ENCODE measurements around the gene IVNS1ABP. TPM values are rescaled to one million over a fixed set of nuclear protein-coding genes. Genes with fewer than 3 reads are reported as not detected.

Gene IVNS1ABP
- total and polyA plus RNA-seq, 8 donors, result 22.9 to 53.9 (median 35.2) TPM

DNA sequence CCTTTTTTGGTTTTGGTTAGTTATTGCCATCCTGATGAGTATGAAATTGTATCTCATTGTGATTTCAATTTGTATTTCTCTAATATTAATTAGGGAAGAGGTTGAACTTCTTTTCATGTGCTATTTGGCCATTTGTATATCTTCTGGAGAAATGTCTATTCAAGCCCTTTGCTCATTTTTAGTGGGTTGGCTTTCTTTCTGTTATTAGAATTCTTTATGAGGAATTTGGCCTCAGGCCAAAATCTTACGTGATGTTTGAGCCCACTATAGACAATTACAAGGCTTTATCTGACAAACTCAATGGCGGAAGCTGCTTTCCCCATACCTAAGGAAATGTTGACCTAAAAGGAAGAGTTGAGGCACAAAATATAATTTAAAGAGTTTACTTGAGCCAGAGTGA, 32.9 kb downstream of the IVNS1ABP start:
- intact Hi-C loops (cut with DNase I), result no loop called here
- no peak overlapping the region for H3K4me3 ChIP-seq
- H3K36me3 ChIP-seq, result peaks cover 0 to 6% (median 0%) of the 10 kb centered on the region in 3 donors
- no peaks in the 10 kb centered on the region for H3K27me3 ChIP-seq
- FAIRE-seq, result no peak
- H3K27ac ChIP-seq, result no peak overlapping the region
- H3K9me3 ChIP-seq, result no peaks in the 10 kb centered on the region
- whole genome bisulfite sequencing, 2 donors, result 87 to 88% methylated on average over 2 of the region's 2 CpGs
- TF ChIP-seq, protein P1, sequence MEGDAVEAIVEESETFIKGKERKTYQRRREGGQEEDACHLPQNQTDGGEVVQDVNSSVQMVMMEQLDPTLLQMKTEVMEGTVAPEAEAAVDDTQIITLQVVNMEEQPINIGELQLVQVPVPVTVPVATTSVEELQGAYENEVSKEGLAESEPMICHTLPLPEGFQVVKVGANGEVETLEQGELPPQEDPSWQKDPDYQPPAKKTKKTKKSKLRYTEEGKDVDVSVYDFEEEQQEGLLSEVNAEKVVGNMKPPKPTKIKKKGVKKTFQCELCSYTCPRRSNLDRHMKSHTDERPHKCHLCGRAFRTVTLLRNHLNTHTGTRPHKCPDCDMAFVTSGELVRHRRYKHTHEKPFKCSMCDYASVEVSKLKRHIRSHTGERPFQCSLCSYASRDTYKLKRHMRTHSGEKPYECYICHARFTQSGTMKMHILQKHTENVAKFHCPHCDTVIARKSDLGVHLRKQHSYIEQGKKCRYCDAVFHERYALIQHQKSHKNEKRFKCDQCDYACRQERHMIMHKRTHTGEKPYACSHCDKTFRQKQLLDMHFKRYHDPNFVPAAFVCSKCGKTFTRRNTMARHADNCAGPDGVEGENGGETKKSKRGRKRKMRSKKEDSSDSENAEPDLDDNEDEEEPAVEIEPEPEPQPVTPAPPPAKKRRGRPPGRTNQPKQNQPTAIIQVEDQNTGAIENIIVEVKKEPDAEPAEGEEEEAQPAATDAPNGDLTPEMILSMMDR (IDR thresholded peaks at IDR 0.05), result no peak
- no peak for ATAC-seq
- no peak for DNase-seq
- H3K4me1 ChIP-seq, result no peaks in the 10 kb centered on the region

DNA sequence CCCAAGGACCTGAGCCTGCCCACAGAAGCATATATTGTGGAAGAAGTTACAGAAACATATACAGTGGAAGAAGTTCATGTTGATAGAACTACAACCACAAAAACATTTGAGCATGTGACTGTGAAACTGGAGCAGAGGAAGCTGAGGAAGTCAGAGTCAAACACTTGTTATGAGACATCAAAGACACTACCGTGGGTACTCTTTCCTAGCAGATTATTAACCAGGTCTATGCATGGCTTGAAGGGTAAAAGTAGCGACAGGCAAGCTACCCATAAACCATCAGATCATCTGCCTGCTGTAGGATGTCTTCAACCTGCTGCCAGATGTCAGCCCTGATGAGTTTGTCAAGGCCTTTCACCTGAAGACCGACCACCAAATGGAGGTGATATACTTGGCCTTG, 35.8 kb downstream of the IVNS1ABP start:
- Histone ChIP-seq H3K4me1 (no peaks in the 10 kb centered on the region), H3K36me3 (peaks cover 0 to 6% (median 0%) of the 10 kb centered on the region in 3 donors), H3K27me3 (no peaks in the 10 kb centered on the region), H3K27ac (no peak overlapping the region), H3K9me3 (no peaks in the 10 kb centered on the region), H3K4me3 (no peak overlapping the region)
- intact Hi-C loops (cut with DNase I), result no loop called here
- FAIRE-seq (no peak), DNase-seq (no peak), ATAC-seq (no peak)
- 64 to 70% methylated on average over 3 of the region's 3 CpGs for WGBS, 2 donors
- TF ChIP-seq, protein P1 (IDR thresholded peaks at IDR 0.05), result no peak

DNA sequence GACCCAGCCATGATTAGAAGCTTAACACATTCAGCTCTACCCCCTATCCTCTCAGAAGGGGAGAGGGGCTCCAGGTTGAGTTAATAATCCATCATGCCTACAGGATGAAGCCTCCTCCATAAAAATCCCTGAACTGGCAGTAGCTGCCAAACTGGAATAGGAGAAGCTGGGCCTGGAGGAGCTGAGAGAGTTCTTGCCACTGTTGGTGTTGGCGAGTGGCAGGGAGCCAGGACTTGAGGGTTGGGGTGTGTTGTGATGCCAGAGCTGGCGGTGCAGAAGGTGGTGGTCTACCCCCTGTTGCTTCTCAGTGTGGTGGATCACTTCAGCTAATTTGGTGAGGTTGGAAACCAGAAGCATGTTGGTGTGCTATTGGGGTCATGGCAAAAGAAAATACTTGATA, 36.5 kb downstream of the IVNS1ABP start:
- H3K27ac ChIP-seq, result no peak overlapping the region
- H3K27me3 ChIP-seq, result no peaks in the 10 kb centered on the region
- H3K4me3 ChIP-seq, result no peak overlapping the region
- DNase-seq (peak in 1 of 6 donors; percentile 19), ATAC-seq (no peak), FAIRE-seq (no peak)
- no peaks in the 10 kb centered on the region for H3K4me1 ChIP-seq
- 97 to 98% methylated on average over 2 of the region's 2 CpGs for WGBS, 2 donors
- H3K36me3 ChIP-seq, result peaks cover 0 to 6% (median 0%) of the 10 kb centered on the region in 3 donors
- intact Hi-C loops (cut with DNase I), result no loop called here
- H3K9me3 ChIP-seq, result no peaks in the 10 kb centered on the region
- TF ChIP-seq, protein P1 (IDR thresholded peaks at IDR 0.05), result no peak

DNA sequence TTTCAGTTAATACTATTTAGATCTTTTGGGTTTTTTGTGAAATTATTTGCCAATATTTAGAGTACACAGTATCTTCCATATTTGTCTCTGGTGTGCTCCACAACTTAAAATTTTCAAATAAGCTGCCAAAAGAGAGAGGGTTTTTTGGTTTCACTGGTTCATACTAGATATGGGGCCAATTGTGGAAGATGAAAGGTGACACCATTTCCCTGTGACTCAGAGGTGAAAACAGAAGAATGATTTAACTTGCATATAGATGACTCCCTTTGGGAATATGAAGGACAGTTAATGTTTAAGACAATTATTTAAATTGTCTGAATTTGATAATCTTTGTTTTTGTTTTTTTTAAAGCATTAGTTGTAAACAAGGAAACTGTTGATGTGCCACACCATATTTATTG, 37.5 kb downstream of the IVNS1ABP start:
- Histone ChIP-seq H3K4me3 (no peak overlapping the region), H3K36me3 (peaks cover 0 to 6% (median 0%) of the 10 kb centered on the region in 3 donors), H3K27ac (no peak overlapping the region), H3K4me1 (no peaks in the 10 kb centered on the region), H3K9me3 (no peaks in the 10 kb centered on the region), H3K27me3 (no peaks in the 10 kb centered on the region)
- DNase-seq (no peak), FAIRE-seq (no peak), ATAC-seq (no peak)
- TF ChIP-seq, protein P1 (IDR thresholded peaks at IDR 0.05), result no peak
- intact Hi-C loops (cut with DNase I), result no loop called here

DNA sequence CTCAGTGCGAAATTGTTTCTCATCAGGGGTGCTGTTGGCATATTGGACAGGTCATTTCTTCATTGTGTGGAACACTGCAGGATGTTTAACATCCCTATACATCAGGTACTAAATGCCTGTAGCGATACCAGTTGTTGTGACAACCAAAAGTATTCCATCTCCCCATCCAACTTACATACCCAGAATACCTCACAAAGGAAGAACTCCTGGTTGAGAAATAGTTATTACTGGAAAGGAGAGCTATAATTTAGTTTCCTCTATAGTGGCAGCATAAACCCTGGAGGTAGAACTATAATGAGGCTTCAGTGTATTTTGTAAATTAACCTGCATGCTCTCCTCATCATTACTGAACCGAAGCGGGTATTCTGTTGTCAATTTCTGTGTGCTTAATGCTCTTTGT, 45.1 kb downstream of the IVNS1ABP start:
- intact Hi-C loops (cut with DNase I), result no loop called here
- Histone ChIP-seq H3K27ac (no peak overlapping the region), H3K36me3 (no peaks in the 10 kb centered on the region), H3K4me3 (no peak overlapping the region), H3K4me1 (no peaks in the 10 kb centered on the region), H3K9me3 (no peaks in the 10 kb centered on the region), H3K27me3 (no peaks in the 10 kb centered on the region)
- FAIRE-seq (no peak), ATAC-seq (no peak), DNase-seq (no peak)
- 92 to 95% methylated on average over 4 of the region's 4 CpGs for WGBS, 2 donors
- TF ChIP-seq, protein P1 (IDR thresholded peaks at IDR 0.05), result no peak

Measured in pancreas (tissue), 10 donors.